ENCODE data around the gene FRMD4B.

GRCh38 chr3:69385723-69386555 lies at the start of gene FRMD4B:
- TF ChIP-seq POLR2A (IDR thresholded peaks at IDR 0.05; ENCODE audit: low read length) (no peak), GATA1 (IDR thresholded peaks at IDR 0.05; ENCODE audit: low read depth, low read length) (no peak)

All from erythroblast (primary cell).